HCT116 (cell line): ENCODE results near the gene NUDT16. TPM values are rescaled to one million over a fixed set of nuclear protein-coding genes. Genes with fewer than 3 reads are reported as not detected.
"Not testable (repeated sequence)": the region's sequence is repeated elsewhere in the genome, so short reads cannot be mapped to it uniquely, and the experiment has no call there.

Source experiments
- ATAC-seq: fragments of 200-7000 bp; cut with Tn5 transposase; 2 replicates; pipeline ENCODE4 v1.9.1; 2020; ENCODE audit warnings: mild to moderate bottlenecking, moderate library complexity
- BruUV-seq: library from RNA; stranded (reverse); fragments of 400-500 nt; replicated peaks from 2 replicates; lab custom pipeline; 2021; lab: Mats Ljungman, UMichigan
- CTCF ChIA-PET: fragments of 300-600 bp; sonication (Branson Sonifier 250); formaldehyde crosslinking; loops from one replicate; lab custom pipeline; 2021; ENCODE audit warnings: antibody characterized with exemption; lab: Charles Lee
- POLR2A ChIA-PET: fragments of 300-600, 350-600 bp; sonication (Branson Sonifier 250); formaldehyde crosslinking; loops from one replicate; lab custom pipeline; 2021; ENCODE audit warnings: antibody characterized with exemption; lab: Charles Lee
- RAD21 ChIA-PET, 2 experiments: fragments of 300-600 bp; sonication (Branson Sonifier 250); formaldehyde crosslinking; loops; one replicate each; lab custom pipeline; 2023; ENCODE audit warnings: low total read pairs in 2 of 2; ENCODE audit not compliant: uncharacterized antibody in 2 of 2, unreplicated experiment in 2 of 2, low non-redundant PET in 1 of 2; lab: Charles Lee
- DNase-seq: peaks from one replicate; pipeline ENCODE4 v3.0.0-alpha.2; 2010; ENCODE audit warnings: low read depth, low spot score
- H2AFZ ChIP-seq: fragments of 200-600 bp; shearing (Covaris generic), sonication (generic); 2 replicates; pipeline ENCODE4 v1.6.1; 2017; ENCODE audit warnings: low read depth, mixed run types, mixed read lengths, antibody characterized with exemption, low read length; ENCODE audit not compliant: poor library complexity, severe bottlenecking
- H3K27ac ChIP-seq: 2 replicates; pipeline ENCODE4 v1.5.1; 2012; ENCODE audit warnings: low read depth, low read length
- H3K27me3 ChIP-seq: fragments of 200-600 bp; sonication (generic); 2 replicates; pipeline ENCODE4 v1.6.1; 2016; ENCODE audit warnings: mixed run types, low read length, mixed read lengths; ENCODE audit not compliant: insufficient read depth
- H3K36me3 ChIP-seq, 2 experiments: fragments of 200-500 bp in 1 of 2; fragments of 200-600 bp in 1 of 2; sonication (Bioruptor generic) in 1 of 2; sonication (generic) in 1 of 2; 2 replicates each; pipeline versions ENCODE4 v1.5.1 to v1.6.1; 2014 to 2016; ENCODE audit warnings: low read length in 2 of 2, inconsistent platforms in 1 of 2, mixed read lengths in 1 of 2, mixed run types in 1 of 2; ENCODE audit not compliant: insufficient read depth in 2 of 2, control insufficient read depth in 1 of 2
- H3K4me1 ChIP-seq, 2 experiments: fragments of 200-600 bp in 1 of 2; sonication (generic) in 1 of 2; 2 replicates each; pipeline versions ENCODE4 v1.5.1 to v1.6.1; 2012 to 2017; ENCODE audit warnings: low read length in 2 of 2, inconsistent platforms in 1 of 2, mild to moderate bottlenecking in 1 of 2, mixed read lengths in 1 of 2, mixed run types in 1 of 2, moderate library complexity in 1 of 2; ENCODE audit not compliant: insufficient read depth in 2 of 2, control insufficient read depth in 1 of 2
- H3K4me2 ChIP-seq: fragments of 200-600 bp; sonication (generic); 2 replicates; pipeline ENCODE4 v1.6.1; 2017; ENCODE audit warnings: mixed run types, low read length, mixed read lengths
- H3K4me3 ChIP-seq, 2 experiments: fragments of 200-600 bp in 1 of 2; sonication (generic) in 1 of 2; replicated peaks in 1 of 2; 2 replicates each; pipeline ENCODE4 v1.5.1; 2011 to 2016; ENCODE audit warnings: low read length in 2 of 2, control low read depth in 1 of 2, low read depth in 1 of 2, mild to moderate bottlenecking in 1 of 2, mixed read lengths in 1 of 2, mixed run types in 1 of 2
- H3K79me2 ChIP-seq: fragments of 200-600 bp; sonication (generic); 2 replicates; pipeline ENCODE4 v1.6.1; 2017; ENCODE audit warnings: mild to moderate bottlenecking, mixed run types, low read length, moderate library complexity, mixed read lengths; ENCODE audit not compliant: insufficient read depth
- H3K9ac ChIP-seq: fragments of 200-600 bp; sonication (generic); 2 replicates; pipeline ENCODE4 v1.6.1; 2016; ENCODE audit warnings: low read length, mixed read lengths
- H3K9me2 ChIP-seq: fragments of 200-600 bp; sonication (generic), shearing (Covaris generic); 2 replicates; pipeline ENCODE4 v1.6.1; 2017; ENCODE audit warnings: mixed run types, mild to moderate bottlenecking, moderate library complexity; ENCODE audit not compliant: insufficient read depth
- H3K9me3 ChIP-seq, 2 experiments: fragments of 200-500 bp in 1 of 2; fragments of 200-600 bp in 1 of 2; sonication (Bioruptor generic) in 1 of 2; sonication (generic) in 1 of 2; 2 replicates each; pipeline ENCODE4 v1.6.1; 2014 to 2017; ENCODE audit warnings: low read length in 2 of 2, mixed read lengths in 2 of 2, inconsistent platforms in 1 of 2, low read depth in 1 of 2, mild to moderate bottlenecking in 1 of 2, mixed run types in 1 of 2, moderate library complexity in 1 of 2; ENCODE audit not compliant: control insufficient read depth in 1 of 2, insufficient read depth in 1 of 2
- H4K20me1 ChIP-seq: fragments of 200-600 bp; sonication (generic), shearing (Covaris generic); 2 replicates; pipeline ENCODE4 v1.6.1; 2017; ENCODE audit warnings: mixed run types, mild to moderate bottlenecking, moderate library complexity; ENCODE audit not compliant: insufficient read depth
- CBX3 ChIP-seq: IDR thresholded peaks from 2 replicates; pipeline ENCODE4 v1.6.1; 2012; ENCODE audit warnings: low read depth
- EGR1 ChIP-seq: IDR thresholded peaks from 2 replicates; pipeline ENCODE4 v1.6.1; 2012; ENCODE audit warnings: low read depth
- ELF1 ChIP-seq: IDR thresholded peaks from 2 replicates; pipeline ENCODE4 v1.6.1; 2012; ENCODE audit warnings: low read depth, borderline replicate concordance
- FOSL1 ChIP-seq: IDR thresholded peaks from 2 replicates; pipeline ENCODE4 v1.6.1; 2012; ENCODE audit warnings: low read depth
- JUND ChIP-seq: IDR thresholded peaks from 2 replicates; pipeline ENCODE4 v1.6.1; 2012
- POLR2A ChIP-seq: IDR thresholded peaks from 2 replicates; pipeline ENCODE4 v1.7.0; 2011; ENCODE audit warnings: borderline replicate concordance; ENCODE audit not compliant: insufficient read depth, insufficient read length; ENCODE audit errors: extremely low read depth
- SIN3A ChIP-seq: IDR thresholded peaks from 2 replicates; pipeline ENCODE4 v1.6.1; 2012; ENCODE audit warnings: low read depth
- SRF ChIP-seq: IDR thresholded peaks from 2 replicates; pipeline ENCODE4 v1.6.1; 2012; ENCODE audit warnings: low read depth
- YY1 ChIP-seq: IDR thresholded peaks from 2 replicates; pipeline ENCODE4 v1.6.1; 2011; ENCODE audit warnings: low read length, low read depth, moderate library complexity, mild to moderate bottlenecking; ENCODE audit not compliant: insufficient replicate concordance; ENCODE audit errors: extremely low read depth
- intact Hi-C: fragments of 100-400 bp; cut with micrococcal nuclease; formaldehyde crosslinking; loops from 2 replicates; pipeline ENCODE4 v1.10.0; 2022
- total RNA-seq: library from RNA; stranded (reverse); gene quantifications from one replicate; pipeline ENCODE4 v1.2.1, GENCODE V29; 2021; ENCODE audit not compliant: unreplicated experiment
- TF ChIP-seq, protein P1 (sequence below): IDR thresholded peaks from 2 replicates; pipeline ENCODE4 v1.6.1; 2012
- TF ChIP-seq, protein P2 (sequence below): IDR thresholded peaks from 2 replicates; pipeline ENCODE4 v1.6.1; 2012
- TF ChIP-seq, protein P3 (sequence below): IDR thresholded peaks from 2 replicates; pipeline ENCODE4 v1.6.1; 2011; ENCODE audit warnings: mild to moderate bottlenecking, low read length, moderate library complexity; ENCODE audit not compliant: insufficient replicate concordance; ENCODE audit errors: extremely low read depth

NUDT16 gene
- total RNA-seq, 1 experiment from 2014 or later = 9.7 TPM

DNA sequence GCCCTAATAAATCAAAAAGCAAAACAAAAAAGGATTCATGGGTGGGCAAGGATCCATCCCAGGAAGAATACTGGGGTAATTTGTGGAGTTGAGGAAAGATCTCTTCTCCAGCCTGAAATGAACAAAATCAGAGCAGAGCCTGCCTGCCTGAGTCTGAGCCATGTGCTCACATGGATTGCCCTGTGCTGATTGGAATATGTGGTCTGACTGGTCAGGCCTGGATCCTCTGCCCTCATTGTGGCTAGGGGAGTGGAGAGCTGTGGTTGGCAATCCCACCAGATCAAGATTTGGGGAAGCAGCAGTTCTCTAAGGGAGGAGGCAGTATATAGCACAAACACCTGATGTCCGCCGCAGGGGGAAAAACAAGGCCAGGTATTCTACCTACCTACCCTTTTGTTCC lies 6.8 kb upstream of the NUDT16 start (continued):
- no peak for TF ChIP-seq YY1
- TF ChIP-seq CBX3 = no peak
- TF ChIP-seq JUND = no peak
- no peak for TF ChIP-seq POLR2A
- no peak for TF ChIP-seq SRF

DNA sequence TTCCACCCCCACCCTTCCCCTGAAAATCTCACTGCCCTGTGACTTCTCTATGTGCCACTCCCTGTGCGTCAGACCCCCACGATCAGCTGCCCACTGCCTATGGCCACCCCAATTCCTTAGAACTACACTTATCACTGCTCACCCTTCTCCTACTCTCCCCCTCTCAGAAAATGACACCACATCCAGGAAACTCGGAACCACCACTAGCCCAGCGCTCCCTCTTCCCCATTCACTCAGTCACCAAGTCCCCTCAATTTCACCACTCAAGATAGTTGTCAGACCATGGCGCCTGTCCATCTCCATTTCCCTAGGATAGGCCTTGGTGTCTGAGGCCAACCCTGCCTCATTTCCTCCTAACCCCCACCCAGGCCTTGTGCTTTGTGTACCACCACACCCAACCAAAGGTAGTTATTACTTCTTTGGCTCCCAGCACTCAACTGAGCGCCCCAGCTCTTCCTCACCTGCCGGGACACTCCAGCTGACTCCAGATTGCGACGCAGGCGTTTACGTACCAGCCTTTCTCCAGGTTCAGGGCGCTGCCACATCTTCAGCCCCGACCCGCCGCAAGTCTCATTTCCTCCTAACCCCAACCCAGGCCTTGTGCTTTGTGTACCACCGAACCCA lies 641 bp upstream of the NUDT16 start:
- intact Hi-C loops, H3K9me2 ChIP-seq, H3K9me3 ChIP-seq, H3K27ac ChIP-seq, CTCF ChIA-PET, H3K36me3 ChIP-seq, H4K20me1 ChIP-seq, DNase-seq, H3K79me2 ChIP-seq, H3K27me3 ChIP-seq, RAD21 ChIA-PET: not testable (repeated sequence)
- Histone ChIP-seq H3K9ac (peak overlapping the region; percentile 84), H3K4me3 (peak overlapping the region; percentile 84 to 88), H2AFZ (peak overlapping the region; percentile 24), H3K4me2 (peak overlapping the region; percentile 98), H3K4me1 (peaks cover 3 to 18% of the 10 kb centered on the region in 2 experiments; a peak in 2 of 4 replicates)
- POLR2A ChIA-PET = interaction anchor here (0.6 to 1.2 kb wide), 2 partner anchors 20 to 85 kb away, joined by 3 read pairs; no protein-coding TSS in a partner anchor
- BruUV-seq = TSS peak; percentile 70
- peak; percentile 10 for ATAC-seq

DNA sequence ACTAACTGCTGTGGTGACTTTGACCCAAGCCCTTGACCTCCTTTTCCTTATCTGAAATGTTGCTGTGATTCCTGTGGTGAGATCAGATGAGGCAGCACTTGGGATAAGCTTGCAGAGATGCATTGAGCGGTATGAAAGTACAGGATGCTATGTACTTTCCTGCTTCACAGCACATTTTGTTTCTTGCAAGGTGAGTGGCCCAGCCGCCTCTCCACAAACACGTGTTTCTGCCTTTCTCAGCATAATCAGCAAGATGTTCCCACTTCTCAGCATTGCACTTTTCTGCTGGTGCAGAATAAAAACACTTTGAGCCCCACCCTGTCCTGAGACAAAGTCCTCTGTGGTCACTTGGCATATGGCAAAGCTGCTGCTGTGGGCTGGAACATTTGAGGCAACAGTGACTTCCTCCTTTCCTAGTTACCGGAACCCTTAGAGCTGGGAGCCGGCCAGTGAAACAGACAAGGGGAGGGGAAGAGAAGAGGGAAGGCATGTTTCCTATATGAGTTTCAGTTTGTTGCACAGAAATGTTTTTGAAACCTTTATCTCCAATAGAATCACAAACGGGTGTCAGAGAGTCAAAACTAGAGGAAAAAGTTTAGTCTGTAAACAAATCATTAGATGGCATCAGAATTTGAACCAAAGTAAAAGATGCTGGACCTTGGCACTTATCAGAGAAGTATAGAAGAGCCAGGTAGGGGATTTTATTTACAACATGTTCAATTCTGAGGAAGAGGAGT lies 5.0 kb downstream of the NUDT16 start:
- POLR2A ChIA-PET = no interaction called here
- peaks cover 3 to 12% of the 10 kb centered on the region in 2 experiments; a peak in 2 of 4 replicates for H3K4me1 ChIP-seq
- H3K4me2 ChIP-seq = no peak overlapping the region
- CTCF ChIA-PET = no interaction called here
- BruUV-seq = no TSS peak
- no peak overlapping the region for H2AFZ ChIP-seq
- no peak overlapping the region for H3K9ac ChIP-seq
- no peak overlapping the region for H3K4me3 ChIP-seq
- no peaks in the 10 kb centered on the region for H4K20me1 ChIP-seq
- RAD21 ChIA-PET = no interaction called here
- no peaks in the 10 kb centered on the region for H3K36me3 ChIP-seq
- H3K9me3 ChIP-seq = no peaks in the 10 kb centered on the region
- DNase-seq = no peak
- H3K9me2 ChIP-seq = no peaks in the 10 kb centered on the region
- H3K27me3 ChIP-seq = no peaks in the 10 kb centered on the region
- no peak for ATAC-seq
- no peak overlapping the region for H3K27ac ChIP-seq
- intact Hi-C loops = no loop called here
- H3K79me2 ChIP-seq = 0 out of 2 replicates have a peak, but pooled peaks cover 4% of the 10 kb centered on the region
- TF ChIP-seq, protein P1, sequence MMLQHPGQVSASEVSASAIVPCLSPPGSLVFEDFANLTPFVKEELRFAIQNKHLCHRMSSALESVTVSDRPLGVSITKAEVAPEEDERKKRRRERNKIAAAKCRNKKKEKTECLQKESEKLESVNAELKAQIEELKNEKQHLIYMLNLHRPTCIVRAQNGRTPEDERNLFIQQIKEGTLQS = no peak
- TF ChIP-seq YY1 = no peak
- TF ChIP-seq SIN3A = no peak
- no peak for TF ChIP-seq ELF1
- TF ChIP-seq FOSL1 = no peak
- TF ChIP-seq, protein P2, sequence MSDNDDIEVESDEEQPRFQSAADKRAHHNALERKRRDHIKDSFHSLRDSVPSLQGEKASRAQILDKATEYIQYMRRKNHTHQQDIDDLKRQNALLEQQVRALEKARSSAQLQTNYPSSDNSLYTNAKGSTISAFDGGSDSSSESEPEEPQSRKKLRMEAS = no peak
- no peak for TF ChIP-seq JUND
- TF ChIP-seq CBX3 = no peak
- no peak for TF ChIP-seq EGR1
- TF ChIP-seq, protein P3, sequence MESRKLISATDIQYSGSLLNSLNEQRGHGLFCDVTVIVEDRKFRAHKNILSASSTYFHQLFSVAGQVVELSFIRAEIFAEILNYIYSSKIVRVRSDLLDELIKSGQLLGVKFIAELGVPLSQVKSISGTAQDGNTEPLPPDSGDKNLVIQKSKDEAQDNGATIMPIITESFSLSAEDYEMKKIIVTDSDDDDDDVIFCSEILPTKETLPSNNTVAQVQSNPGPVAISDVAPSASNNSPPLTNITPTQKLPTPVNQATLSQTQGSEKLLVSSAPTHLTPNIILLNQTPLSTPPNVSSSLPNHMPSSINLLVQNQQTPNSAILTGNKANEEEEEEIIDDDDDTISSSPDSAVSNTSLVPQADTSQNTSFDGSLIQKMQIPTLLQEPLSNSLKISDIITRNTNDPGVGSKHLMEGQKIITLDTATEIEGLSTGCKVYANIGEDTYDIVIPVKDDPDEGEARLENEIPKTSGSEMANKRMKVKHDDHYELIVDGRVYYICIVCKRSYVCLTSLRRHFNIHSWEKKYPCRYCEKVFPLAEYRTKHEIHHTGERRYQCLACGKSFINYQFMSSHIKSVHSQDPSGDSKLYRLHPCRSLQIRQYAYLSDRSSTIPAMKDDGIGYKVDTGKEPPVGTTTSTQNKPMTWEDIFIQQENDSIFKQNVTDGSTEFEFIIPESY = no peak
- no peak for TF ChIP-seq SRF
